Subcutaneous abdominal adipose tissue (tissue), 5 donors: ENCODE data around the gene TBC1D2.
"Not testable (repeated sequence)": the region's sequence is repeated elsewhere in the genome, so short reads cannot be mapped to it uniquely, and the experiment has no call there.

Source experiments
- H3K27ac ChIP-seq: one replicate; pipeline ENCODE4 v1.7.0; 2013; ENCODE audit warnings: low read depth, mild to moderate bottlenecking, inconsistent platforms, low read length, moderate library complexity
- H3K27me3 ChIP-seq, 5 donors: one replicate each; pipeline ENCODE4 v1.7.0; 2013; ENCODE audit warnings: low read length in 5 of 5, inconsistent platforms in 1 of 5; ENCODE audit not compliant: control insufficient read depth in 5 of 5, insufficient read depth in 4 of 5
- H3K36me3 ChIP-seq, 5 donors: one replicate each; pipeline ENCODE4 v1.7.0; 2013; ENCODE audit warnings: low read length in 5 of 5; ENCODE audit not compliant: control insufficient read depth in 5 of 5, insufficient read depth in 5 of 5
- H3K4me1 ChIP-seq, 5 donors: one replicate each; pipeline ENCODE4 v1.7.0; 2013; ENCODE audit warnings: low read length in 5 of 5, mild to moderate bottlenecking in 3 of 5, moderate library complexity in 1 of 5; ENCODE audit not compliant: control insufficient read depth in 5 of 5, insufficient read depth in 5 of 5
- H3K4me3 ChIP-seq, 5 donors: one replicate each; pipeline ENCODE4 v1.7.0; 2013; ENCODE audit warnings: low read length in 5 of 5, low read depth in 1 of 5
- H3K9ac ChIP-seq, 5 donors: one replicate each; pipeline ENCODE4 v1.7.0; 2013; ENCODE audit warnings: low read length in 5 of 5, mild to moderate bottlenecking in 4 of 5, moderate library complexity in 3 of 5
- H3K9me3 ChIP-seq, 5 donors: one replicate each; pipeline ENCODE4 v1.7.0; 2013; ENCODE audit warnings: low read length in 5 of 5; ENCODE audit not compliant: control insufficient read depth in 5 of 5
- donor health status: healthy.
- donor health status: healthy.
- donor health status: healthy.
- donor health status: healthy.
- donor health status: healthy.

TBC1D2 gene

DNA sequence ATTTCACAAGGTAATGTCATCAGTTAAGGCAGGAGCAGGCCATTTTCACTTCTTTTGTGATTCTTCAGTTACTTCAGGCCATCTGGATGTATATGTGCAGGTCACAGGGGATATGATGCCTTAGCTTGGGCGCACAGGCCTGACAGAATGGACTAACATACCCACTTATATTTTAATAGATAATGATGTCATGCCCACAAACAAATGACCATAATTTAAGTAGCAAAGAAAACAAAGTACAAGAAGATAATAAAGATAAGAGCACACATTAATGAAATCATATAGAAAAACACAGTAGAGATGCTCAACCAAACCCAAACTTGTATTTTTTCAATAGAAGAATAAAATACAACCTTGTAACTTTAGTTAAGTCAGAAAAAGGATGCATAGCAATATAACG is 19.7 kb upstream of the TBC1D2 start:
- Histone ChIP-seq H3K27ac (no peak overlapping the region), H3K27me3 (peaks cover 0 to 14% (median 3%) of the 10 kb centered on the region in 5 donors), H3K9me3 (no peaks in the 10 kb centered on the region), H3K9ac (no peak overlapping the region), H3K36me3 (no peaks in the 10 kb centered on the region), H3K4me3 (no peak overlapping the region), H3K4me1 (no peaks in the 10 kb centered on the region)

DNA sequence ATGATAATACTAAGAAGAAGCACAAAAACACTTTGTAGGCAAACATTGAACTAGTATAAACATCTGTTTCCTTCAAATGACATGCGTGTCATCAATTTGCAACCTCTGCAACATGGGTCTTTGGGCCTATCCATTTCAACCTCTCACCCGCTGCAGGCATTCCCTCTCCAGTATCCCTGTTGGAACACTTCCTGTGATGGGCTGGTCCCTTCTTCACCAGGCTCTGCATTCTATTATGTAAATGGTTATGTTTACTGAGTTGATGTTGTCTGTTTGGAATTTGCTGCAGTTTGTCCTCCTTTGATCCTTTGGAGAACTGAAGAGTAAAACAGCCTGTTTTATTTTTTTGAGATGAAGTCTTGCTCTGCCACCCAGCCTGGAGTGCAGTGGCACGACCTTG is 16.6 kb upstream of the TBC1D2 start:
- Histone ChIP-seq H3K36me3 (no peaks in the 10 kb centered on the region), H3K4me3 (no peak overlapping the region), H3K9me3 (no peaks in the 10 kb centered on the region), H3K27me3 (peaks cover 0 to 5% (median 0%) of the 10 kb centered on the region in 5 donors), H3K9ac (no peak overlapping the region), H3K4me1 (no peaks in the 10 kb centered on the region), H3K27ac (no peak overlapping the region)

DNA sequence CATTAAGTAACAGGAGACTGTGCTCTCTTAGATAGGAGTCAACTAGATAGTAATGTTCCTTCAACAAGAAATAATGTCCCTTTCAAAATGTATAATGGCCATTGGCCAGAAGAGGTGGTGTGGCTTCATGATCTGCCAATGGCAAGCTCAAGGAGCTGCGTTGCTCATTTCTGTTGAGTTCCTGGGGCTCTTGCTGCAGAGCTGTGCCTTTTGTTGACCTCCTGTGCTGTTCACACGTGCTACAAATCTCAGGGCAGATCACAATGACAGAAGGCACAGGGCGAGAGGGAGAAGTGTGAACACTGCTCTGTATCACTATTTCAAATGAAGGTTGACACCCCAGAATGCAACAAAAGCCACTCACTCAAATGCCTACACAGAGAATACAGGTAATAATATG is 16.0 kb upstream of the TBC1D2 start:
- Histone ChIP-seq H3K4me1 (no peaks in the 10 kb centered on the region), H3K27me3 (peaks cover 0 to 5% (median 0%) of the 10 kb centered on the region in 5 donors), H3K9me3 (no peaks in the 10 kb centered on the region), H3K4me3 (no peak overlapping the region), H3K27ac (no peak overlapping the region), H3K36me3 (no peaks in the 10 kb centered on the region), H3K9ac (no peak overlapping the region)

DNA sequence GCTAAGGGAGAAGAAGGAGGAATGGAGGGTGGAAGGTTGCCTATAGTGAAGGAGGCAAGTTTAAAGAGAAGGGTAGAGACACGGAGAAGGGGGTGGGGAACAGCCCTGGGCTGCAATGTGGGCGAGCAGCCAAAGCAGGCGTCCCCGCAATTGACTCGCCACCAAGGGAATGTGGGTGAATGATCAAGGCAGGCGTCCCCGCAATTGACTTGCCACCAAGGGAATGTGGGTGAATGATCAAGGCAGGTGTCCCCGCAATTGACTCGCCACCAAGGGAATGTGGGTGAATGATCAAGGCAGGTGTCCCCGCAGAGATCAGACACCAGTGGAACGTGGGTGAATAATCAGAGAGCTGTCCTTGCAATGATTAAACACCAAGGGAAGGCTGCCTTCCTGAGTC is 14.8 kb upstream of the TBC1D2 start:
- not testable (repeated sequence) for H3K36me3 ChIP-seq, H3K4me1 ChIP-seq, H3K4me3 ChIP-seq, H3K27ac ChIP-seq, H3K9ac ChIP-seq, H3K27me3 ChIP-seq, H3K9me3 ChIP-seq

DNA sequence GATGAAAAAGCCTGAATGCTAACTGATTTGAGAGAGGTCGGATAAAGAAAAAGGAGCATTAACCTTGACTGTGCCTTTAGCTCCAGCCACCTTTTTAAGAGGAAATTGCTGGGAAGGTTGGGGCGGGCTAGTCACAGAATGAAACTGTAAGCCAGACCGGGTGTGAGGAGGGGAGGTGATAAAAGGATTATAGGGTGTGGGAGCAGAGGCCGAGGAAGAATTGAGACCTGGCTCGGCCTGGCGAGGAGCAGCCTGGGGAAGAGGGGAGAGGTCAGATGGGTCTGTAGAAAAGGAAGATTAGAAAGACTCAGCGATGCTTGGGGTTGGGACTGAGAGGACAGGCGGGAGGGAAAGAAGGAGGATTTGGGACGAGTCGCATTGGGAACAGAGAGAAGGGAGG is 14.2 kb upstream of the TBC1D2 start:
- not testable (repeated sequence) for H3K9ac ChIP-seq, H3K4me3 ChIP-seq, H3K36me3 ChIP-seq, H3K4me1 ChIP-seq, H3K27me3 ChIP-seq, H3K27ac ChIP-seq, H3K9me3 ChIP-seq

DNA sequence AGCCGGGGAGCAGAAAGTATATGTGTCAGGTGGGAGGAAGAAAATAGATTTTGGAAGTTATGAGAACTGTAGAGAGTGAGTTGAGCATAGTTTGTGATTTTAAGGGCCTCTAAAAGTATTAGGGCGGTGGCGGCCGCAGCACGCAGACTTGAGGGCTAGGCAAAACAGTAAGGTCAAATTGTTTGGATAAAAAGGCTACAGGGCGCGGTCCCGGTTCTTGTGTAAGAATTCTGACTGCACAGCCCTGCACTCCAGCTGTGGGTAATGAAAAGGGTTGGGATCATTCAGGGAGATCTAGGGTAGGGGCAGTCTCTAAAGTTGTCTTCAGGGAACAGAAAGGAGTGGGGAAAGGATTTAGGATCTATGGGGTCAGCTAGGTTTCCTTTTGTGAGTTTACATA is 12.1 kb upstream of the TBC1D2 start:
- H3K27me3 ChIP-seq, H3K9me3 ChIP-seq, H3K27ac ChIP-seq, H3K4me1 ChIP-seq, H3K36me3 ChIP-seq, H3K4me3 ChIP-seq, H3K9ac ChIP-seq: not testable (repeated sequence)

DNA sequence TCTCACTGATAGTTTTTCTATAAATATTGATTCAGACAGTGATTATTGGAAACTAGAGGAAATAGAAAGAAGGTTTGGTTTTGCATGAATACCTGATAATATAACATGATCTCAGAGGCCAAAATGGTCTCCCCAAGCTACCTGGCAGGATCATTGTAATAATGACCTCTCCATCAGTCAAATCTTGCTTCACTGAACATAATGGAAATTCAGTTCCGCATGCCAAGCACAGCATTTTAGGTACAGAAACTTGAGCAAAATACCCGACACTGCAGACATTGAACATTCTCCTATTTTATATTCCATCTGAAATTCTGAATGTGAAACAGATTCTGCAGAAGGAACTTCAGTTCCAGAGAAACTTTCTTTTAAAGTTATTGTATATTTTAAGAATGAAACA is 9.1 kb upstream of the TBC1D2 start:
- H3K36me3 ChIP-seq = no peaks in the 10 kb centered on the region
- no peaks in the 10 kb centered on the region for H3K9me3 ChIP-seq
- no peaks in the 10 kb centered on the region for H3K27me3 ChIP-seq
- no peak overlapping the region for H3K4me3 ChIP-seq
- H3K4me1 ChIP-seq = no peaks in the 10 kb centered on the region
- no peak overlapping the region for H3K27ac ChIP-seq
- no peak overlapping the region for H3K9ac ChIP-seq

DNA sequence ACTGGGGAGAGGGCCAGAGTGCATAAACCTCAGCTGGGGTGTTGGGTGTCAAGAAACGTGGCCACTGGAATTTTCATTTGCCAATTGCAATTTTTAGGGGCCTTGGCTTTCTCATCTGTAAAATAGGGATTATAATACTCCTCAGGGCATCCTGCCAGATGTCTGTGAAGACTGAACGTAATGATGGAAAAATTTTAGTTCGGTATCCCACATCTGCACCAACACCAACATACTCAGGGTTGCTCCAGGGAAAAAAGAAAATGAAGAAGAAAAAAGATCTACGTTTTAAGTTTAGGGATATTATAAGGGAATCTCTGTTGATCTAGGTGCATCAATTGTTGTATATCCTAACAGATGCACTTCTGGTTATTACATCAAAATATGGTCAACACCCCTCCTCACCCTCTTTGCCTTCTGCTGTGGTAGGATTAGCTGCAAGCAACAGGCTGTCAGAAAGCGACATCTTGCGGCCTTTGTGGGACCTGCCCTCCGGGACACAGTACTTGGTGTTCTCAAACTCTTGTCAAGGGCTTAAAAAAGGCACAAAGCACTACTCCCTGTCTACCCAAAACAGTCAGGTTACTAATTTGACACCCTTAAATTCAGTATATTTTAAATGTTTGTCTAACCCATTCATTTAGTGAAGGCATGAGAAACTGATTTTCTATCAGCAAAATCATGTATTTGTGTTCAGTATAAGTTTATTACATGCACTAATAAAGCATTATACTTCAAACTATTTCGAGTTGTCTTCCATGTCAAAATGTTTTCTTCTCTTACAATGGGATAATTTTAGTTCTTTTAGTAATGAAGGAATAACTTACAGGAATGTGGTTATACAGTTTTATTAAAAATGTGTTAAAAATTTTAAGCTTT is 8.3 kb upstream of the TBC1D2 start:
- Histone ChIP-seq H3K27ac (no peak overlapping the region), H3K36me3 (no peaks in the 10 kb centered on the region), H3K27me3 (no peaks in the 10 kb centered on the region), H3K4me3 (no peak overlapping the region), H3K9ac (no peak overlapping the region), H3K9me3 (no peaks in the 10 kb centered on the region), H3K4me1 (no peaks in the 10 kb centered on the region)

DNA sequence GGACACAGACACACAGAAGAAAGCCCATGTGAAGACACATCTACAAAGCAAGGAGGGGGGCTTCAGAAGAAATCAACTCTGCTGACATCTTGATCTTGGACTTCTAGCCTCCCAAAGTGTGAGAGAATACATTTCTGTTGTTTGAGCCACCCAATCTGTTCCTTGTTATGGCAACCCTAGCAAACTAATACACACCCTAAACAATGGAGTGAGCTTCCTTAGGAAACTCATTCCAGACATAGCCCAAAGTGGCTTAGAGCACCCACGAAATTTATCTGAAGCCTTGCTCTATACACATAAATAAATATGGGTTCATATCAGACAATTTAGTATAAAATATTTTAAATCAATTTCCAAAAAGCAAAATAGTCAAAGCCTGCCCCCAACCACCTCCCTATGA is 7.6 kb upstream of the TBC1D2 start:
- Histone ChIP-seq H3K9ac (no peak overlapping the region), H3K4me1 (no peaks in the 10 kb centered on the region), H3K4me3 (no peak overlapping the region), H3K36me3 (no peaks in the 10 kb centered on the region), H3K27ac (no peak overlapping the region), H3K9me3 (no peaks in the 10 kb centered on the region), H3K27me3 (no peaks in the 10 kb centered on the region)

DNA sequence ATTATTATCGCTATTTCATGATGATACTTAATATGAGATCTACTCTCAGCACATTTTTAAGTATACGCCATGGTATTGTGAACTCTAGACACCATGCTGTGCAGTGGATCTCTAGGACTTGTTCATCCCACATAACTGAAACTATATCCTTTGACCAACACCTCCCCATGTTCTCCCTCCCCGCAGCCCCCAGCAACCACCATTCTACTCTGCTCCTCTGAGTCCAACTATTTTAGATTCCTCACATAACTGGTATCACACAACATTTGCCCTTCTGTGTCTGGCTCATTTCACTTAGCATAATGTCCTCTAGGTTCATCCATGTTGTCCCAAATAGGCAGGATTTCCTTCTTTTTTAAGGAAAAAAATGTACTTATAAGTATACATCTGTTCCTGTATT is 6.6 kb upstream of the TBC1D2 start:
- H3K9me3 ChIP-seq = no peaks in the 10 kb centered on the region
- no peaks in the 10 kb centered on the region for H3K27me3 ChIP-seq
- H3K27ac ChIP-seq = no peak overlapping the region
- H3K36me3 ChIP-seq = no peaks in the 10 kb centered on the region
- no peak overlapping the region for H3K4me3 ChIP-seq
- H3K4me1 ChIP-seq = no peaks in the 10 kb centered on the region
- no peak overlapping the region for H3K9ac ChIP-seq
